NT2/D1 (cell line): ENCODE data around the gene NTM.

ENCODE experiments used
- DNase-seq: peaks from one replicate; pipeline ENCODE4 v3.0.0-alpha.2; 2011; ENCODE audit warnings: low read depth, low spot score
- H3K27me3 ChIP-seq: 2 replicates; pipeline ENCODE4 v1.6.0; 2011; ENCODE audit warnings: mild to moderate bottlenecking; ENCODE audit not compliant: insufficient read length, insufficient read depth
- H3K36me3 ChIP-seq: 2 replicates; pipeline ENCODE4 v1.6.1; 2011; ENCODE audit warnings: mild to moderate bottlenecking, low read length, mixed read lengths; ENCODE audit not compliant: insufficient read depth, insufficient read length
- H3K4me1 ChIP-seq: 2 replicates; pipeline ENCODE4 v1.5.1; 2011; ENCODE audit not compliant: insufficient read depth, insufficient read length
- H3K4me3 ChIP-seq: 2 replicates; pipeline ENCODE4 v1.5.1; 2011; ENCODE audit warnings: low read depth; ENCODE audit not compliant: insufficient read length
- H3K9ac ChIP-seq: 2 replicates; pipeline ENCODE4 v1.6.0; 2011; ENCODE audit warnings: low read depth; ENCODE audit not compliant: insufficient read length
- H3K9me3 ChIP-seq: 2 replicates; pipeline ENCODE4 v1.5.1; 2011; ENCODE audit warnings: mild to moderate bottlenecking, low read length; ENCODE audit not compliant: insufficient read depth
- SUZ12 ChIP-seq: IDR thresholded peaks from 2 replicates; pipeline ENCODE4 v1.6.1; 2011; ENCODE audit not compliant: insufficient read length, insufficient read depth; ENCODE audit errors: extremely low read depth
- YY1 ChIP-seq: IDR thresholded peaks from 2 replicates; pipeline ENCODE4 v1.6.1; 2011; ENCODE audit not compliant: insufficient read length, insufficient read depth
- ZNF274 ChIP-seq: IDR thresholded peaks from 2 replicates; pipeline ENCODE4 v1.6.1; 2011; ENCODE audit warnings: mild to moderate bottlenecking, low read depth, low read length

NTM gene

DNA sequence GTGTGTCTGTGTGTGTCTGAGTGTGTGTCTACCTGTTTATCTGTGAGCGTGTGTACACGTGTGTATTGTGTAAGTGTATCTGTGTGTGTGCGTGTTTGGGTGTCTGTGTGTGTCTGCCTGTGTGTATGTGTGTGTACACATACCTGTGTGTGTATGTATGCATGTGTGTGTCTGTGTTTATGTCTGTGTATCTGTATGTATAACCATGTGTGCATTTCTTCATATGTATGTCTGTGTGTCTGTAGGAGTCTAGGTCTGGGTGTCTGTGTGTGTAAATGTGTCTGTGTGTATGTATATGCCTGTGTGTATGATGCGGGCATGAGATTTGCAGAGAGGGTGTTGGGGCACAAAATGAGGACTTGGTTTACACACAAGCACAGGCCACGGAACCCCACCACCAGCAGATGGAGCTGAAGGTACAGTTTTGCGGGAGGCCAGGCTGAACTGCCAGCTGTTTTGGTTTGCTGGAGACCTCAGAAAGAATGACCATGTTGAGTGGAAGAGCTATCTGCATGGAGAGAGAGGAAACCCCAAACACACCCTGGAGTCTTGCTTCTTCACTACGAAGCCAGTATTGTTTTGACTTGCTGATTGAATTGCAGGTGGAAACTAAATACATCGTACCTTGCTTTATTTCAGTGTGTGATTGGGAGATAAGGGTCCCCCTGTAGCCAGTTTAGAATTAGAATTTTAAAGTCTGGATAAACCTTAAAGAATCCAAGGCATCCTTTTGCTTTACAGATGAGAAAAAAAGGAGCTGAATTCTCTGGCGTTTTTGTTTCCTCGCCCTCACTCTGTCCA lies 497.2 kb downstream of the NTM start:
- Histone ChIP-seq H3K27me3 (no peaks in the 10 kb centered on the region), H3K4me1 (peaks cover 3% of the 10 kb centered on the region), H3K36me3 (no peaks in the 10 kb centered on the region), H3K9ac (no peak overlapping the region), H3K4me3 (no peak overlapping the region), H3K9me3 (no peaks in the 10 kb centered on the region)
- TF ChIP-seq YY1: no peak
- no peak for TF ChIP-seq ZNF274
- no peak for TF ChIP-seq SUZ12
- peak; percentile 84 for DNase-seq

DNA sequence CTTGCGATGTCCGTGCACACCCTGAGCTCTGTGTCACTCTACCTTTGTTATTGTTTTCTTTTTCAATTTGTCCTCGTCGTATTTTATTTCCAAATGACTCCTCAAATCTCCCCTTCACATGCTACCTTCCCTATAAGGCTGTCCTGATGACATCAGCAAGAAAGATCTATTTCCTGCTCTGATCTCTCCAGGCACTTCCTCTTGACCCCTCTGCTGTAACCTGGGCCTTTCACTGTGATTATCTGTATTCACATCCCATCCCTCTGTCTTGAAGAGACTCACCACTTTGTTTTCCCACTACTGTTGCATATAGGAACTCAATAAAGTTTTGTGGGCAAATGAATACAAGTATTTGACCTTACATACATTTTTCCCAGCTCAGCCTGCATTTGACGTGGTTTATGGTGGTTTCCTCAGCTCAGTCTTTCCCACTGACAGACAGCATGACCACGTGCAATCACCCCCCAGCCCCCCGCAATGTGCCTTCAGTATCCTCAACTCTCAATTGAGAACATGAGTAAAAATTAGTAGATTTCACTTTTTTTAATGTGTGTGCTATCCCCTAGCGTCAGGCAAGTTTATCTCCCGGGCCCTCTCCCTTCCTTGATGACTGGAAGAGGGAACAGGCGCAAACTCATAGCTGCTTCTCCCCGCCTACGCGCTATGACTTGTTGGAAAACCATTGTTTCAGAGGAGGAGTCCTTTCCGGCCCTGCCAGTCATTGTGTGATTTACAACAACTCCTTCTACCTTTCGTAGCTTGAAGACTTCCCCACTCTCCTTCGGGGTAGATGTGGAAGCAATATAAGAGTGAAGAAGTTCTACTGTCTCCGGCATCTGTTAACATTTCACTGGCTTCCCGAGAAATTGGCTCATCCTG lies 498.5 kb downstream of the NTM start:
- H3K36me3 ChIP-seq: no peaks in the 10 kb centered on the region
- peaks cover 3% of the 10 kb centered on the region for H3K4me1 ChIP-seq
- no peak for DNase-seq
- TF ChIP-seq SUZ12 (no peak), ZNF274 (no peak), YY1 (no peak)
- no peak overlapping the region for H3K9ac ChIP-seq
- H3K4me3 ChIP-seq: no peak overlapping the region
- H3K9me3 ChIP-seq: no peaks in the 10 kb centered on the region
- H3K27me3 ChIP-seq: no peaks in the 10 kb centered on the region

DNA sequence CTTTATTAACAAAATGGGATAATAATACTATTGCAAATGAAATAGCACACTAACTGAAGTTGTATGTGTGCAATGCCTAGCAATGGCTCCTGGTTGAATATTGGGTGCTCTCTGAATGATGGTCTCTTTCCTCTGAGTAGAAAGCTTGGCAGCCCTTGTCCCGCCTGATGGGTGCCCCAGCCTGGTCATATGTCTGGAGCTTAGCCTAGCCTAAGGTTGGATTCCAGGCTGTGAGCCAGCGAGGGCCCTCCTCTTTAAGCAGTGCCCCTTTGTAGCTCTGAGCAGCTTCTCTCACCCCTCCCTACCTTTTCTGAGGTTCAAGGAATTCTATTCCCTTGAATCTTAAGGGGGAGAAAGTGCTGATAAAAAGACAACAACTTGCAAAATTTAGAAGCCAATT lies 499.9 kb downstream of the NTM start:
- Histone ChIP-seq H3K4me3 (no peak overlapping the region), H3K36me3 (no peaks in the 10 kb centered on the region), H3K27me3 (no peaks in the 10 kb centered on the region), H3K9ac (no peak overlapping the region), H3K9me3 (no peaks in the 10 kb centered on the region), H3K4me1 (peaks cover 3% of the 10 kb centered on the region)
- no peak for TF ChIP-seq SUZ12
- no peak for TF ChIP-seq ZNF274
- TF ChIP-seq YY1: no peak
- no peak for DNase-seq

DNA sequence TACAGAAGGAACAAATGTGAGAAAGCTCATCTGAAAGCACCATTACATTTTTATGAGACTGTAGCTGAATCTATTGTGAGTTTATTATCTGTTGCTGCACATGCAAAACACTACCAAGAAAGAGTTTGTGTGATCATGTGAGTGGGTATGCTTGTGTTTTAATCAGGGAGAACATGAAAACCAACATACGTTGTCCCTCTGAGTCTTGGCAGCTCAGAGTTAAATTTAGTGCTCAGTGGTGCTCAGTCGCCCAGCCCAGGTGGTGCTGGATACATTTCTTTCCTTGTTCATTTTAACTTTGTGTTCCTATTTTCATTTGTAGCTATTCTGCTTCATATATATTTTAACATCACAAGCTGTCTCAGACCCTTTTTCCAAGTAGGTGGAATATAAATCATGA lies 500.6 kb downstream of the NTM start:
- H3K36me3 ChIP-seq: no peaks in the 10 kb centered on the region
- no peak for DNase-seq
- no peaks in the 10 kb centered on the region for H3K9me3 ChIP-seq
- no peak overlapping the region for H3K4me3 ChIP-seq
- no peak overlapping the region for H3K9ac ChIP-seq
- H3K4me1 ChIP-seq: peaks cover under 1% of the 10 kb centered on the region
- no peaks in the 10 kb centered on the region for H3K27me3 ChIP-seq
- TF ChIP-seq YY1 (no peak), ZNF274 (no peak), SUZ12 (no peak)

DNA sequence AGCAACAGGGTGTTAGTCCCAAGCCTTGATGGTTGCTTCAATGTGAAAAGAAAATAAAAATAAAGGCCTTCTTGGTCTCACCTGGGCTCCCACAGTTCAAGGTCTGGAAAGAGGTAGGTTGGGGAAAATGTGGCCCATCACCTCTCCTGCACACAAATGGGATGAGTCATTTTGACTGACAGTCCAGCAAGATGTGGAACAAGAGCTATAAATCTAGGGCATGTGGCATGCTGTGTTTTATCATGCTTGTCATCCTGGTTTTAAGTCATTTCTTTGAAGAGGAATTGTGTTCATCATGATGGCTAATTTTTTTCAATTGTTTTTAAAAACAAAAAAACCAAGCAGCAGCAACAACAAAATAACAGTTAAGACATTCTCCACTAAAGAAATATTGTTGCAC lies 503.7 kb downstream of the NTM start:
- Histone ChIP-seq H3K9me3 (no peaks in the 10 kb centered on the region), H3K4me1 (no peaks in the 10 kb centered on the region), H3K27me3 (no peaks in the 10 kb centered on the region), H3K4me3 (no peak overlapping the region), H3K36me3 (no peaks in the 10 kb centered on the region), H3K9ac (no peak overlapping the region)
- no peak for TF ChIP-seq SUZ12
- no peak for TF ChIP-seq ZNF274
- TF ChIP-seq YY1: no peak
- DNase-seq: no peak

DNA sequence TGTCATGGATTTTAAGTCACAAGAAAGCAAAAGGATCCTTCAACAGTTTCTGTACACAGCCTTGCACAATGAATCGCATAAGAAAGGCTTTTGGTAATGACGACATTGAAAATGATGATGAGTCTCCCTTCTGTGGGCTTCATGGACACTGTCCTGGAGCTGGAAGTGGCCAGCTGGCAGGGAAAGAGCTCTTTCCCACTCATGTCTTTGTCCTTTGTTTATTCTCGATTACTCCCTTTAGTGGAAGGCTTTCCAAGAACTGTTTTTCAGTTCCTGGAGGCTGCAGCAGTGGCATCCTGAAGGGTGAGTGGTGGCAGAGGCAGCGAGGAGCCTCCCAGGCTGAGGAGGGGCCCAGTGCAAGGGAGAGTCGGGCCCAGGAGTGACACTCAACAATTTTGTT lies 505.2 kb downstream of the NTM start:
- no peaks in the 10 kb centered on the region for H3K9me3 ChIP-seq
- H3K4me1 ChIP-seq: no peaks in the 10 kb centered on the region
- H3K4me3 ChIP-seq: no peak overlapping the region
- H3K27me3 ChIP-seq: no peaks in the 10 kb centered on the region
- H3K36me3 ChIP-seq: no peaks in the 10 kb centered on the region
- TF ChIP-seq ZNF274: no peak
- no peak for TF ChIP-seq YY1
- TF ChIP-seq SUZ12: no peak
- DNase-seq: no peak
- H3K9ac ChIP-seq: no peak overlapping the region
